Neural progenitor cell (in vitro differentiated cells): Measurements from ENCODE around the gene PPP4C. TPM values are rescaled to one million over a fixed set of nuclear protein-coding genes. Genes with fewer than 3 reads are reported as not detected.

Experiments
- DNase-seq: peaks from one replicate; pipeline ENCODE4 v3.0.0-alpha.2; 2016; ENCODE audit warnings: low spot score
- H2AFZ ChIP-seq: fragments of 200-600 bp; sonication (generic); replicated peaks from 2 replicates; pipeline ENCODE4 v1.6.1; 2016; ENCODE audit warnings: antibody characterized with exemption
- H3F3A ChIP-seq: fragments of 200-600 bp; sonication (generic); 2 replicates; pipeline ENCODE4 v1.6.1; 2016; ENCODE audit warnings: antibody characterized with exemption, low read depth
- H3K27ac ChIP-seq: fragments of 200-600 bp; sonication (generic); 2 replicates; pipeline ENCODE4 v1.5.1; 2016; ENCODE audit warnings: mild to moderate bottlenecking
- H3K27me3 ChIP-seq: fragments of 200-600 bp; sonication (generic); 2 replicates; pipeline ENCODE4 v1.6.1; 2016; ENCODE audit warnings: mild to moderate bottlenecking, moderate library complexity
- H3K36me3 ChIP-seq: fragments of 200-600 bp; sonication (generic); 2 replicates; pipeline ENCODE4 v1.5.1; 2016
- H3K4me1 ChIP-seq: fragments of 200-600 bp; sonication (generic); 2 replicates; pipeline ENCODE4 v1.6.1; 2016; ENCODE audit warnings: mixed run types
- H3K4me2 ChIP-seq: fragments of 200-600 bp; sonication (generic); 2 replicates; pipeline ENCODE4 v1.6.1; 2016
- H3K4me3 ChIP-seq: fragments of 200-600 bp; sonication (generic); 2 replicates; pipeline ENCODE4 v1.5.1; 2016
- H3K79me2 ChIP-seq: fragments of 200-600 bp; sonication (generic); 2 replicates; pipeline ENCODE4 v1.6.1; 2016; ENCODE audit warnings: low read depth
- H3K9ac ChIP-seq: fragments of 200-600 bp; sonication (generic); 2 replicates; pipeline ENCODE4 v1.6.1; 2016
- H3K9me3 ChIP-seq: fragments of 200-600 bp; sonication (generic); 2 replicates; pipeline ENCODE4 v1.5.1; 2016; ENCODE audit warnings: low read depth
- H4K20me1 ChIP-seq: fragments of 200-600 bp; sonication (generic); 2 replicates; pipeline ENCODE4 v1.6.1; 2016; ENCODE audit warnings: low read depth
- H3K27ac Mint-ChIP-seq: 3 replicates; pipeline ENCODE4 v1.8.0; 2021; ENCODE audit warnings: mixed read lengths
- H3K27me3 Mint-ChIP-seq: 2 replicates; pipeline ENCODE4 v1.8.0; 2022; ENCODE audit warnings: low read depth, mild to moderate bottlenecking, inconsistent platforms, moderate library complexity, mixed read lengths; ENCODE audit not compliant: insufficient read depth
- H3K36me3 Mint-ChIP-seq: 3 replicates; pipeline ENCODE4 v1.8.0; 2021; ENCODE audit warnings: mixed read lengths
- H3K4me1 Mint-ChIP-seq: 3 replicates; pipeline ENCODE4 v1.8.0; 2021; ENCODE audit warnings: mixed read lengths
- H3K4me3 Mint-ChIP-seq: 3 replicates; pipeline ENCODE4 v1.8.0; 2021; ENCODE audit warnings: mild to moderate bottlenecking, moderate library complexity, mixed read lengths
- H3K9me3 Mint-ChIP-seq: 3 replicates; pipeline ENCODE4 v1.8.0; 2020; ENCODE audit warnings: mixed read lengths
- EZH2 ChIP-seq: fragments of 200-600 bp; sonication (generic); IDR thresholded peaks from 2 replicates; pipeline ENCODE4 v1.6.1; 2017; ENCODE audit warnings: antibody characterized with exemption, mild to moderate bottlenecking, moderate library complexity
- EZH2phosphoT487 ChIP-seq: fragments of 200-600 bp; sonication (generic); IDR thresholded peaks from 2 replicates; pipeline ENCODE4 v1.6.1; 2017; ENCODE audit warnings: antibody characterized with exemption
- total RNA-seq: library from RNA; depleted of rRNA; stranded (reverse); fragments of >200 nt; gene quantifications from 2 replicates; pipeline ENCODE4 v1.2.3, GENCODE V29; 2015; ENCODE audit warnings: low replicate concordance
- TF ChIP-seq, protein P1 (sequence below): fragments of 200-600 bp; sonication (generic); IDR thresholded peaks from 2 replicates; pipeline ENCODE4 v1.5.1; 2017; ENCODE audit warnings: antibody characterized with exemption, mild to moderate bottlenecking

PPP4C gene
- total RNA-seq, 1 donor from 2014 or later, result 93.3 TPM

DNA sequence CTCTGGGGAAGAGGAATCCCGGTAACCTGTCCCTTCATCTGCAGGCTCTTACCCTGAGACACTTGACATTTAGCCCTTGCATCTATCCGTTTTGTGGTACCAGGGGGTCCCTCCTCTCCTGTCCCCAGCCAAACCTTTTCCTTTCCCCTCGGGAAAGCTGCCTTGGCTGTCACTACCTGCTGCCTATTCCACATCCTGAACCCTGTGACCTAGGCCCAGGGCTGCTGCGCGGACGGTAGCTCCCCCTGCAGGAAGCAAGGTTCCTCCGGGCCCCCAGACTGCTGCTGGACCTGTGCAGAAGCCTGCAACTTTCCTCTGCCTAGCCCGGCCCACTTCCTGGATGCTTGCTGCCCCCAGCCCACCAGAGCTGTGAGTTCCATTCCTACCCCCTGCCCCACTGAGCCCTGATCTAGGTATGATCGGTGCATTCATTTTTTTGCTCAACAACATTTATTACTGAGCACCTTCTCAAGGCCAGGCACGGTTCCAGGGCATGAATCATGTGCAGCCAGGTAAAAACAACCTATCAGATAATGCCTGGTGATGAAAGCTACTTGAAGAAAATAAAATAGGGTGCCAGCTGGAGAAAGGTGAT is 20.7 kb upstream of the PPP4C start:
- H3K36me3 Mint-ChIP-seq, result peaks cover 7% of the 10 kb centered on the region
- no peaks in the 10 kb centered on the region for H3K36me3 ChIP-seq
- H3K4me1 ChIP-seq, result peaks cover 5% of the 10 kb centered on the region
- H3K9me3 ChIP-seq, result no peaks in the 10 kb centered on the region
- peaks cover 5% of the 10 kb centered on the region for H3K27me3 Mint-ChIP-seq
- no peaks in the 10 kb centered on the region for H3K79me2 ChIP-seq
- peaks cover 26% of the 10 kb centered on the region for H3K4me1 Mint-ChIP-seq
- TF ChIP-seq EZH2 (no peak), EZH2phosphoT487 (no peak)
- TF ChIP-seq, protein P1, sequence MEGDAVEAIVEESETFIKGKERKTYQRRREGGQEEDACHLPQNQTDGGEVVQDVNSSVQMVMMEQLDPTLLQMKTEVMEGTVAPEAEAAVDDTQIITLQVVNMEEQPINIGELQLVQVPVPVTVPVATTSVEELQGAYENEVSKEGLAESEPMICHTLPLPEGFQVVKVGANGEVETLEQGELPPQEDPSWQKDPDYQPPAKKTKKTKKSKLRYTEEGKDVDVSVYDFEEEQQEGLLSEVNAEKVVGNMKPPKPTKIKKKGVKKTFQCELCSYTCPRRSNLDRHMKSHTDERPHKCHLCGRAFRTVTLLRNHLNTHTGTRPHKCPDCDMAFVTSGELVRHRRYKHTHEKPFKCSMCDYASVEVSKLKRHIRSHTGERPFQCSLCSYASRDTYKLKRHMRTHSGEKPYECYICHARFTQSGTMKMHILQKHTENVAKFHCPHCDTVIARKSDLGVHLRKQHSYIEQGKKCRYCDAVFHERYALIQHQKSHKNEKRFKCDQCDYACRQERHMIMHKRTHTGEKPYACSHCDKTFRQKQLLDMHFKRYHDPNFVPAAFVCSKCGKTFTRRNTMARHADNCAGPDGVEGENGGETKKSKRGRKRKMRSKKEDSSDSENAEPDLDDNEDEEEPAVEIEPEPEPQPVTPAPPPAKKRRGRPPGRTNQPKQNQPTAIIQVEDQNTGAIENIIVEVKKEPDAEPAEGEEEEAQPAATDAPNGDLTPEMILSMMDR, result peak; percentile 78
- H3K9ac ChIP-seq, result no peak overlapping the region
- no peak overlapping the region for H3K4me3 ChIP-seq
- no peaks in the 10 kb centered on the region for H3K9me3 Mint-ChIP-seq
- H2AFZ ChIP-seq, result no peak overlapping the region
- peak overlapping the region; percentile 53 for H3K27ac Mint-ChIP-seq
- H3F3A ChIP-seq, result peaks cover 27% of the 10 kb centered on the region
- H3K4me2 ChIP-seq, result no peak overlapping the region
- H3K27me3 ChIP-seq, result no peaks in the 10 kb centered on the region
- peak overlapping the region; percentile 88 for H3K4me3 Mint-ChIP-seq
- DNase-seq, result peak; percentile 79
- no peaks in the 10 kb centered on the region for H4K20me1 ChIP-seq
- no peak overlapping the region for H3K27ac ChIP-seq

DNA sequence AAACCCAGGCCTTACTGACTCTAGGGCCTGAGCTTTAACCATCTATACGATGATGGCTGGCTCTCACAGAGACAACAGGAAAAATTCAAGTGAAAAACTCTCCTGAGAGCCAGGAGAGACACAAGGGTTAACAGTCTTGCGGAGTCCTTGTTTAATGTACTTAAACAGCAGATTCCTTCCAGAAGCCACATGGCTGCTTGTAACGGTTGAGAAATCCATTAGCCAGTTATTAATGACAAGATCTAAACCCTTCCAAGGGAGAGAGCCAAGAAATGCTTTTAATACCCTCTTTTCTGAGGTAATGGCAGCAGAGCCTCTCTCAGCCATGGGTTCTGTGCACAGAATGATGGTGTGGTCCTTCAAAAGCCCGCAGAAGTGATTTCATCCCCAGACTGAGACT is 15.4 kb upstream of the PPP4C start:
- no peak overlapping the region for H3K4me3 ChIP-seq
- H3K9ac ChIP-seq, result no peak overlapping the region
- H4K20me1 ChIP-seq, result no peaks in the 10 kb centered on the region
- H2AFZ ChIP-seq, result no peak overlapping the region
- no peak overlapping the region for H3K4me2 ChIP-seq
- H3K27ac Mint-ChIP-seq, result peak overlapping the region; percentile 92
- H3K79me2 ChIP-seq, result peaks cover 18% of the 10 kb centered on the region
- peak overlapping the region; percentile 67 for H3K4me3 Mint-ChIP-seq
- H3K27ac ChIP-seq, result no peak overlapping the region
- no peak for TF ChIP-seq EZH2
- no peak for TF ChIP-seq EZH2phosphoT487
- TF ChIP-seq, protein P1, result no peak
- no peaks in the 10 kb centered on the region for H3K9me3 Mint-ChIP-seq
- H3K36me3 Mint-ChIP-seq, result peaks cover 11% of the 10 kb centered on the region
- peaks cover 23% of the 10 kb centered on the region for H3K4me1 Mint-ChIP-seq
- peaks cover 31% of the 10 kb centered on the region for H3F3A ChIP-seq
- H3K36me3 ChIP-seq, result no peaks in the 10 kb centered on the region
- H3K4me1 ChIP-seq, result peaks cover 22% of the 10 kb centered on the region
- no peak for DNase-seq
- H3K27me3 Mint-ChIP-seq, result peaks cover 4% of the 10 kb centered on the region
- no peaks in the 10 kb centered on the region for H3K9me3 ChIP-seq
- no peaks in the 10 kb centered on the region for H3K27me3 ChIP-seq

DNA sequence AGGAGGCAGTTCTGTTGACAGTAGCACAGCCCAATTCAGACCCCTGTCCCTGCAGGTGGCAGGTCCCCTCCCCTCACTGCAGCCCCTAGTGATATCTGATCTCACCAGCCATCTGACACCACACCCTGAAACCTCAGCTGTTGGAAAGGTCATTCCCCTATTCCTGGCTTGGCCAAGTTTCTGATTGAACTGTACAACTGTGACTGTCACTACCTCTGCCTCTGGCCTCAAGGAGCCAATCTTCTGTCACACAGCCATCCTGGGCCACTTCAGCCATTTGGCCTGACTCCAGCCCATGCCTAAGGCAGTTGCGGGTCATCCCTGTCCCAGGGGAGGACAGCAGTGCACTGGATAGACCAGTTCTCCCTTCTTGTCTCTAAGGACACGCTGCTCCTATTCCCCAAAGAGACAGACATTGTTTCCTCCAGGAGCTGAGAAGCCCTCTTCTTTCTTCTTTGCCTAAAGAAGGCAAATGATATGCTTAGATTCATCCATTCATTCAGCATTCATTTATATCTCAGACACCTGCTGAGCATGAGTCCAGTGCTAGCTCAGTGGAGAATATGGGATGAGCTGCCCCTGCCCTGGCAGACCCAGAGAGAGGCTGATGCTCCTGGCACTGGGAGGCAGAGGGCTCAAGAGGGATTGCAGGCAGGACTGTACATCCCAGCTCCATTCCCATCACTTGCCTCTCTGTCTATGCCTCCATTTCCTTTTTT is 14.8 kb upstream of the PPP4C start:
- no peaks in the 10 kb centered on the region for H3K9me3 ChIP-seq
- no peaks in the 10 kb centered on the region for H3K36me3 ChIP-seq
- H3K36me3 Mint-ChIP-seq, result peaks cover 11% of the 10 kb centered on the region
- no peaks in the 10 kb centered on the region for H3K9me3 Mint-ChIP-seq
- peaks cover 22% of the 10 kb centered on the region for H3K4me1 ChIP-seq
- H3K4me3 ChIP-seq, result no peak overlapping the region
- H3K4me1 Mint-ChIP-seq, result peaks cover 23% of the 10 kb centered on the region
- TF ChIP-seq EZH2phosphoT487 (no peak), EZH2 (no peak)
- TF ChIP-seq, protein P1, result no peak
- no peak overlapping the region for H3K27ac ChIP-seq
- H4K20me1 ChIP-seq, result peaks cover 4% of the 10 kb centered on the region
- H3K27me3 Mint-ChIP-seq, result peaks cover 4% of the 10 kb centered on the region
- no peak overlapping the region for H3K9ac ChIP-seq
- peak overlapping the region; percentile 15 for H3K4me2 ChIP-seq
- H3K79me2 ChIP-seq, result peaks cover 22% of the 10 kb centered on the region
- peaks cover 31% of the 10 kb centered on the region for H3F3A ChIP-seq
- no peak for DNase-seq
- H3K27me3 ChIP-seq, result no peaks in the 10 kb centered on the region
- peak overlapping the region; percentile 92 for H3K27ac Mint-ChIP-seq
- peak overlapping the region; percentile 67 for H3K4me3 Mint-ChIP-seq
- no peak overlapping the region for H2AFZ ChIP-seq
